ENCODE results near the gene UBE2U.

The UBE2U gene

GRCh38 chr1:64312431-64312830 lies 109.0 kb downstream of the UBE2U start:
- Histone ChIP-seq H3K79me2 (ENCODE audit: insufficient read depth, low read depth) (no peaks in the 10 kb centered on the region), H3K27ac (no peak overlapping the region), H3K27me3 (ENCODE audit: insufficient read depth, low read depth) (no peaks in the 10 kb centered on the region), H3K4me2 (no peak overlapping the region), H3K36me3 (ENCODE audit: insufficient read depth) (no peaks in the 10 kb centered on the region), H4K20me1 (ENCODE audit: insufficient read depth) (no peaks in the 10 kb centered on the region), H3K4me1 (ENCODE audit: low read depth, poor library complexity, severe bottlenecking) (no peaks in the 10 kb centered on the region), H2AFZ (ENCODE audit: low read depth) (no peak overlapping the region), H3K9ac (no peak overlapping the region), H3K4me3 (IDR thresholded peaks at IDR 0.05; ENCODE audit: insufficient read depth, low read depth, low read length) (no peak overlapping the region)
- no peak for TF ChIP-seq CTCF (conservative IDR thresholded peaks at IDR 0.05; ENCODE audit: low read depth, low read length)

DNA sequence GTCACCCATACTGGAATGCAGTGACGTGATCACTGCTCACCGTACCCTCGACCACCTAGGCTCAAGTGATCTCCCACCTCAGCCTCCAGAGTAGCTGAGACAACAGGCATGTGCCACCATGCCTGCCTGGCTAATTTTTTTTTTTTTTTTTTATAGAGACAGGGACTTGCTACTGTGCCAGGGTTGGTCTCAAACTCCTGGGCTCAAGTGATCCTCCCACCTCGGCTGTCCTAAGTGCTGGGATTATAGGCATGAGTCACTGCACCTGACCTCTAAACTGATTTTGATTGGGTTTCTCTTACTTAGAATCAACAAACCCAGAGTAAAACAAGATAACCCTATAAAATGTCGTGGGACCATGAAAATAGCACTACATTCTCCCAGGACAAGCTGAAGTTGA lies 112.0 kb downstream of the UBE2U start:
- H3K27ac ChIP-seq: no peak overlapping the region
- H2AFZ ChIP-seq (ENCODE audit: low read depth): no peak overlapping the region
- H3K4me2 ChIP-seq: no peak overlapping the region
- no peak overlapping the region for H3K4me3 ChIP-seq (IDR thresholded peaks at IDR 0.05; ENCODE audit: insufficient read depth, low read depth, low read length)
- TF ChIP-seq CTCF (conservative IDR thresholded peaks at IDR 0.05; ENCODE audit: low read depth, low read length): no peak
- H3K36me3 ChIP-seq (ENCODE audit: insufficient read depth): no peaks in the 10 kb centered on the region
- H3K9ac ChIP-seq: no peak overlapping the region
- H3K79me2 ChIP-seq (ENCODE audit: insufficient read depth, low read depth): no peaks in the 10 kb centered on the region
- H3K4me1 ChIP-seq (ENCODE audit: low read depth, poor library complexity, severe bottlenecking): no peaks in the 10 kb centered on the region
- no peaks in the 10 kb centered on the region for H4K20me1 ChIP-seq (ENCODE audit: insufficient read depth)
- H3K27me3 ChIP-seq (ENCODE audit: insufficient read depth, low read depth): no peaks in the 10 kb centered on the region

Data from KMS-11 (cell line).